ENCODE measurements around the gene RAF1. TPM values are rescaled to one million over a fixed set of nuclear protein-coding genes. Genes with fewer than 3 reads are reported as not detected.
"Not testable (repeated sequence)": the region's sequence is repeated elsewhere in the genome, so short reads cannot be mapped to it uniquely, and the experiment has no call there.

The RAF1 gene
- total RNA-seq, 1 experiment from 2014 or later, result 133 TPM

DNA sequence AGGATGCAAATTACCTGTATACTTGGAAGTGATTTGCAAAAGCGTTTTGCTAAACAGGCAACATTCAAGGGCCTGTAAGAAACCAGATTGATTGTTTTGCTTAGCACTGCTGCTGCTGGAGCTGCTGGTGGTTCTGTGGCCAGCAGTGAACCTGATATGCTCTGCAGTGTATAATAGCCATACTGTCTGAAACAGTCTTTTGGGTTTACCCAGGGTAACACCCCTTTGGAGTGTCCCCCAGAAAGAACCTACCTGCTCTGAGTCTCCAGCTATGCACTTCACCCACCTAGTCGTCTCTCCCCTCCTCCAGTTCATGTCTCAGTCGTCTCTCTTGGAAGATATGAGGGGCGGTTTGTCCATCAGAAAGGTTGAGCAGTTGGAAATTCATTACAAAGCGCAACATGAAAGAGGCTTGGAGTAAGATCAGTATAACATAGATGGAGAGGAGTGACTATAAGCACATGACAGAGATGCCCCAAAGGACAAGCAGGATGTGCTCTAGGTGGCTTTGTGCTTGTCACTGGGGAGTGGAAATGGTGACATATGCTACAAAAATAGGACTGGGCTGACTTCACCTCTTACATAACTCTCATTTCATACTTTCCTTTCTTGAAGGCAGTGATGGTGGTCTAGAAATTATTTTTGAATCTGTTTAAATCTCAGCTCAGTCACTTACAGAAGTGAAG lies 103.3 kb downstream of the RAF1 start:
- no peak for DNase-seq (ENCODE audit: low spot score)

GRCh38 chr3:12559520-12559919 lies 104.4 kb downstream of the RAF1 start:
- no peak for DNase-seq (ENCODE audit: low spot score)

DNA sequence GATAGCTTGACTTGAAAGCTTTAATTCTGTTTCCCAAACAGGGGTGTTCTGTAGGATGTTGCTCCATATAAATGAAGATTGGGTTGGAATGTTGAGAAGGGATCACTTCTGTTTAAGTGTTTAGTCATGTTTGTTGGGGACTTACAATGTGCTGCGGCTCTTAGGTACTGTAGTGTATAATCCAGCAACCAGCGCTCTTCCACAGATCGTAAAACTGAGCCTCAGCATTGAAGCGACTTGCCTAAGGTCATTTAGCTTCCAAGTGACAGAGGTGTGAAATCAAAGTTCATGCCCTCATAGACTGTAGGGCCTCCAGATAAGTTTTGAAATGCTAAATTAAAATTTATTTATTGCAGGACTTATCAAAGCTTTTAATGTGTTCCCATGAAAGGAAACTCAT lies 105.2 kb downstream of the RAF1 start:
- DNase-seq (ENCODE audit: low spot score), result no peak

- peak; percentile 20 for DNase-seq (ENCODE audit: low spot score)
Observed at GRCh38 chr3:12557473-12558100, 106.3 kb downstream of the RAF1 start.

DNA sequence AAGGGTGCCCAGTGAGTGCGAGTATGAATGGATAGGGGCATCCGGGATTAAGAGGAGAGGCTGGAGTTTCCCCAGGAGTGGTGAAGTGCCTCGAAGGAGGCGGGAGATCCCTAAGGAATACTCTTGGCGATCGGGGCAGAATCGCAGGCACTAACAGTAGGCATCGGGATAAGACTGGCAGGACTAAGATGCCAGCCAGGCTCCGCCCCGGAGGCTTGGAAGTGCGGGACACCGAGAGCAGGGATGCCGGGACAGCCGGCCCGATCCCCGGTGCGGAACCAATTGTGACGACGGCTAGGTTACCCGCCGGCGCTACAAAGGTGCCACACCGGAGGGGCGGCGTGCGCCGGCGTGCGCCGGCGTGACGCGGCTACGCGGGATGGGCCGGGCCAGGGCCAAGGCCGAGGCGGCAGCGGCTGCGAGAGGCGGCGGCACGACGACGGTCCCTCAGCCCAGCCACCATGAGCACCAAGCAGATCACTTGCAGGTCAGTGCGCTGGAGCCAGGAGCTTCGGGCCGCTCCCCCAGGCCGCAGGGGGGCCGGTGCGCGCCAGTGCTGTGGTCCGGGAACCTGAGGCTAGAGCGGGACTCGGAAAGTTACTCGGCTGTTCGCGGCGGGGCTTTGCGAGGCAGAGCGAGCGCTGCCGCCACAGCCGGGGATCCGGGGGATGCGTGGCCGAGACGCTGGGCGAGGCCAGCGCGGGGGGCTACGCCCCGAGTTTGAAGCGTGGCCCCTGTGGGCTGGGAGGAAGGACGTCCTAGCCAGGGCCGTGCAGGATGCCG lies 107.0 kb downstream of the RAF1 start, which contains the start of gene MKRN2:
TSS of gene MKRN2 (plus strand) at position 398 of the 783 bp plus-strand sequence. CDS start at position 462, 64 bp downstream.
- DNase-seq (ENCODE audit: low spot score), result peak; percentile 80

DNA sequence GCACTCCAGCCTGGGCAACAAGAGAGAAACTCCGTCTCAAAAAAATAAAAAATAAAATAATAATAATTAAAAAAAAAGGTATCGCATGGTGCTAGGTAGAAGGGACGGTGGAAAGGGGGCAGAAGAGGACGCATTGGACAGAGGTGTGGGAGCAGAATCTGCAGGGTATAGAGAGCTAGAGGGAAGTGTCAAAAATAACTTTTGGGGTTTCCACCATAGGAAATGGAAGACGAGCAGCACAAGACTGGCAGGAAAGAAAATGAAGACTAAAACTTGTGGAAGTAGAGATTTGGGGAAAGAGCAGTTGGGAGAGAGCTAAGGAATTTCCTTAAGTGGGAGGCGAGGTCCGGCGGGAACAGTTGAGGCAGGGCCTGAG lies 107.6 kb downstream of the RAF1 start:
- no peak for DNase-seq (ENCODE audit: low spot score)

DNA sequence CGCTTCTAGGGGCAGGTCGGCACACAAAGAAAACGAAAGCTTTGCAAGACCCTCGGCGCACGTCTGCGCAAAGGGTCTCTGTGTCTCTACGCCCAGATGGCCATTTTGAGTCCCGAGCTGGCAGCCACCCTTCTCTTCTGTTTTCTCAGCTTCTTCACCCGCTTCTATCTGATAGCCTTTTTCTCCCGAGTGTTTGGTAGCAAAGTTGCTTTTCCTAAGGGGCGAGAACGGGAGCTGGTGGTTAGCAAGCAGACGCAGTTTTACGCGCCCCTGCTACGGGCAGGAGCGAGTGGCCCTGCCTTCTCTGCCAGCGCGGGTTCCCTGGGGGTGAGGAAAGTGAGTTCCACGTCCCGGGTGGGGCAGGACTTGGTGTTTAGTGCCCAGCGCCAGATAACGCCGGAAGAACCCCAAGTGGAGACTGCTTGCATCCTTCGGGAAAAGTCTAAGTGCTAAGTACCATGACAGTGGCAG lies 110.0 kb downstream of the RAF1 start:
- DNase-seq (ENCODE audit: low spot score), result peak; percentile 46

DNA sequence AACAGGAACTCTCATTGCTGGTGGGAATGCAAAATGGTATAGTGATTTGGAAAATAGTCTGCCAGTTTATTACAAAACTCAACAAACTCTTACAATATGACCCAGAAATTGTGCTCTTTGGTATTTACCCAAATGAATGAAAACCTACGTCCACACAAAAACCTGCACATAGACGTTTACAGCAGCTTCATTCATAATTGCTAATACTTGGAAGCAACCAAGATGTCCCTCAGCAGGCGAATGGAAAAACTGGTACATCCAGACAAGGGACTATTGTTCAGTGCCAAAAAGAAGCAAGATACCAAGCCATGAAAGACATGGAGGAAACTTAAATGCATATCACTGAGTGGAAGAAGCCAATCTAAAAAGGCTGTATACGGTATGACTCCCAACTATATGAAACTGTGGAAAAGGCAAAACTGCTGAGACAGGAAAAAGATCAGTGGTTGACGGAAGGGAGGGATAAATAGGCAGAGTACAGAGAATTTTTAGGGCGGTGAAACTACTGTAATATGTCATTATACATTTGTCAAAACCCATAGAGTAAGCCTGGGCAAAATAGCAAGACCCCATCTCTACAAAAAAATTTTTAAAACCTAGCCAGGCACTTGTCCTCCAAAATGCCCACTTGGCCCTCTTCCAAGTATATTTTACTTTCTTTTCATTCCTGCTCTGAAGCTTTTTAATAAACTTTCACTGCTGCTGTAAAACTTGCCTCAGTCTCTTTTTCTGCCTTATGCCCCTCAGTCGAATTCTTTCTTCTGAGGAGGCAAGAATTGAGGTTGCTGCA lies 113.8 kb downstream of the RAF1 start:
- no peak for DNase-seq (ENCODE audit: low spot score)

- DNase-seq (ENCODE audit: low spot score), result no peak
Observed at GRCh38 chr3:12545473-12545791, 118.5 kb downstream of the RAF1 start, which contains the start of gene MKRN2OS. TSS of gene MKRN2OS (minus strand) at chr3:12545499. CDS start at chr3:12545464, 35 bp downstream.

- DNase-seq (ENCODE audit: low spot score), result no peak
Observed at GRCh38 chr3:12544652-12545472, 119.1 kb downstream of the RAF1 start.

DNA sequence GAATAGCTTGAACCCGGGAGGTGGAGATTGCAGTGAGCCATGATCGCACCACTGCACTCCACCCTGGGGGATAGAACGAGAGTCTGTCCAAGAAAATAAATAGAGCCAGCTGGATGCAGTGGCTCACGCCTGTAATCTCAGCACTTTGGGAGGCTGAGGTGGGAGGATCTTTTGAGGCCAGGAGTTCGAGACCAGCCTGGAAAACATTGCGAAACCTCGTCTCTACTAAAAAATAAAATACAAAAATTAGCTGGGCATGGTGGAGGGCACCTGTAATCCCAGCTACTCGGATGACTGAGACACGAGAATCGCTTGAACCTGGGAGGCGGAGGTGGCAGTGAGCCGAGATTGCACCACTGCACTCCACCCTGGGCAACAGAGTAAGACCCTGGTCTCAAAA lies 120.4 kb downstream of the RAF1 start:
- not testable (repeated sequence) for DNase-seq (ENCODE audit: low spot score)

GRCh38 chr3:12541625-12542024 lies 122.3 kb downstream of the RAF1 start:
- no peak for DNase-seq (ENCODE audit: low spot score)

DNA sequence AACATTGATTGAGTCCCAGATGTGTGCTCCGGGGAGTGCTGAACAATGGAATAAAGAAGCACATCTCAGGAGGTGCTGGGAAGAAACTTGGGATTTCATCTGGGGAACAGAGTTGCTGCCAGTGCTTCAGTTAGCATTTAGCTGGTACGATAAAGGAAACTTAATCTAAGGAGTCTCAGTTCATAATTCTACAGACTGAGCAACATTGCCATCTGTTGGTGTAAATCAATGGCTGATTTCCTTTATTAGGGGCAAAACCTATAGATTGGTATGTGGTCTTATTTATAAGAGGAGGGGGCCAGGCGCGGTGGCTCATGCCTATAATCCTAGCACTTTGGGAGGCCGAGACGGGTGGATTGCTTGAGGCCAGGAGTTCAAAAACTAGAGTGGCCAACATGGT lies 127.5 kb downstream of the RAF1 start:
- DNase-seq (ENCODE audit: low spot score), result no peak

Other genes starting within 250 kb of the RAF1 start
- 27.3 and 29.9 TPM in 2 replicates for gene TSEN2, start 179.6 kb downstream of the RAF1 start, total RNA-seq (2014; rRNA removed; shearing (Covaris generic))
- gene MKRN2OS, start 118.6 kb downstream of the RAF1 start, total RNA-seq (2014; rRNA removed; shearing (Covaris generic)), result not detected in 2 replicates
- 47.8 and 50.7 TPM in 2 replicates for gene MKRN2, start 107.0 kb downstream of the RAF1 start, total RNA-seq (2014; rRNA removed; shearing (Covaris generic))
- gene TMEM40, start 95.1 kb upstream of the RAF1 start, total RNA-seq (2014; rRNA removed; shearing (Covaris generic)), result 2.9 TPM in 1 of 2 replicates, not detected in the other
- 2.0 and 2.8 TPM in 2 replicates for gene CAND2, start 132.6 kb upstream of the RAF1 start, total RNA-seq (2014; rRNA removed; shearing (Covaris generic))
- gene RPL32, start 177.4 kb upstream of the RAF1 start, total RNA-seq (2014; rRNA removed; shearing (Covaris generic)), result 936 and 1,240 TPM in 2 replicates